HepG2 (cell line): ENCODE results near the gene MSI2. TPM values are rescaled to one million over a fixed set of nuclear protein-coding genes. Genes with fewer than 3 reads are reported as not detected.

ENCODE experiments used
- BCL6 ChIP-seq: IDR thresholded peaks from 2 replicates; pipeline ENCODE4 v1.6.1; 2016; ENCODE audit warnings: missing genetic modification reagents, missing compliant biosample characterization
- BORCS8-MEF2B ChIP-seq: sonication (generic); formaldehyde crosslinking; IDR thresholded peaks from 2 replicates; pipeline ENCODE4 v1.8.0; 2022; ENCODE audit warnings: mild to moderate bottlenecking, missing genetic modification reagents
- CEBPB ChIP-seq: IDR thresholded peaks from 2 replicates; pipeline ENCODE4 v1.6.1; 2011; ENCODE audit warnings: low read depth, low read length, improper control_type of control experiment, borderline replicate concordance
- KDM2A ChIP-seq: sonication (generic); formaldehyde crosslinking; IDR thresholded peaks from 2 replicates; pipeline ENCODE4 v1.4.0; 2020; ENCODE audit warnings: low read depth, missing genetic modification reagents, borderline replicate concordance
- KDM5B ChIP-seq: sonication (generic); formaldehyde crosslinking; IDR thresholded peaks from 2 replicates; pipeline ENCODE4 v1.4.0; 2020; ENCODE audit warnings: missing genetic modification reagents, mild to moderate bottlenecking, borderline replicate concordance
- NFE2L2 ChIP-seq: fragments of 150-350 bp; IDR thresholded peaks from 2 replicates; pipeline ENCODE4 v1.6.1; 2014; ENCODE audit warnings: low read length
- NFIC ChIP-seq: IDR thresholded peaks from 2 replicates; pipeline ENCODE4 v1.6.1; 2012; ENCODE audit warnings: mild to moderate bottlenecking, low read length, inconsistent platforms
- NR2F1 ChIP-seq, 2 experiments: fragments of 450-650 bp in 1 of 2; formaldehyde crosslinking in 1 of 2; IDR thresholded peaks; 2 replicates each; pipeline versions ENCODE4 v1.5.0 to v1.6.1; 2016 to 2020; ENCODE audit warnings: mild to moderate bottlenecking in 1 of 2, missing compliant biosample characterization in 1 of 2, missing genetic modification reagents in 1 of 2, moderate library complexity in 1 of 2
- PLRG1 ChIP-seq: fragments of 450-650 bp; conservative IDR thresholded peaks from 2 replicates; pipeline ENCODE4 v1.6.1; 2016
- POLR2G ChIP-seq: fragments of 200-400 bp; formaldehyde crosslinking; IDR thresholded peaks from 2 replicates; pipeline ENCODE4 v1.6.1; 2018; ENCODE audit warnings: mild to moderate bottlenecking, low read depth, low read length, moderate library complexity
- RNF2 ChIP-seq: fragments of 450-650 bp; conservative IDR thresholded peaks from 2 replicates; pipeline ENCODE4 v1.6.1; 2016; ENCODE audit warnings: low read depth
- SAFB2 ChIP-seq: sonication (generic); formaldehyde crosslinking; IDR thresholded peaks from 2 replicates; pipeline ENCODE4 v1.5.1; 2020; ENCODE audit warnings: missing genetic modification reagents, low read depth, mild to moderate bottlenecking, borderline replicate concordance
- SATB2 ChIP-seq: sonication (generic); formaldehyde crosslinking; IDR thresholded peaks from 2 replicates; pipeline ENCODE4 v1.5.0; 2020; ENCODE audit warnings: missing genetic modification reagents
- STAT5B ChIP-seq: sonication (generic); formaldehyde crosslinking; IDR thresholded peaks from 2 replicates; pipeline ENCODE4 v1.4.0; 2020; ENCODE audit warnings: missing genetic modification reagents
- ZBTB8A ChIP-seq: sonication (generic); formaldehyde crosslinking; IDR thresholded peaks from 2 replicates; pipeline ENCODE4 v1.4.0; 2020; ENCODE audit warnings: mild to moderate bottlenecking, low read depth, missing genetic modification reagents, borderline replicate concordance
- ZNF354B ChIP-seq: sonication (generic); formaldehyde crosslinking; IDR thresholded peaks from 2 replicates; pipeline ENCODE4 v1.8.0; 2022; ENCODE audit warnings: mild to moderate bottlenecking, missing genetic modification reagents
- ZNF598 ChIP-seq: sonication (generic); formaldehyde crosslinking; IDR thresholded peaks from 2 replicates; pipeline ENCODE4 v1.5.1; 2020; ENCODE audit warnings: mild to moderate bottlenecking, missing genetic modification reagents, borderline replicate concordance
- ZNF747 ChIP-seq: sonication (generic); formaldehyde crosslinking; IDR thresholded peaks from 2 replicates; pipeline ENCODE4 v1.8.1; 2023; ENCODE audit warnings: missing genetic modification reagents, mild to moderate bottlenecking, borderline replicate concordance
- ZNF816 ChIP-seq: sonication (generic); formaldehyde crosslinking; IDR thresholded peaks from 2 replicates; pipeline ENCODE4 v1.8.0; 2022; ENCODE audit warnings: missing genetic modification reagents, mild to moderate bottlenecking, borderline replicate concordance
- polyA plus RNA-seq, 8 experiments: library from polyadenylated mRNA; depleted of rRNA in 3 of 8; stranded (reverse) in 7 of 8; unstranded in 1 of 8; fragments of >200 nt; fragmentation: Illumina TruSeq in 4 of 8; extraction: Trizol in 4 of 8; gene quantifications; 2 replicates each; pipeline versions ENCODE4 v1.2.1 to v1.2.3, GENCODE V29; 2011 to 2016; ENCODE audit warnings: low read depth in 4 of 8, missing spikeins in 1 of 8, mixed read lengths in 1 of 8; ENCODE audit not compliant: insufficient read depth in 1 of 8
- total RNA-seq, 5 experiments: library from RNA; depleted of rRNA; stranded (reverse); fragments of >200 nt; fragmentation: Illumina TruSeq; extraction: Trizol; gene quantifications; 2 replicates each; pipeline ENCODE4 v1.2.3, GENCODE V29; 2016; ENCODE audit warnings: low read depth in 1 of 5
- TF ChIP-seq, protein P1 (sequence below): sonication (generic); formaldehyde crosslinking; IDR thresholded peaks from 2 replicates; pipeline ENCODE4 v1.4.0; 2020; ENCODE audit warnings: low read depth, mild to moderate bottlenecking, missing genetic modification reagents
- TF ChIP-seq, protein P2 (sequence below): sonication (generic); formaldehyde crosslinking; IDR thresholded peaks from 2 replicates; pipeline ENCODE4 v1.4.0; 2020; ENCODE audit warnings: missing genetic modification reagents
- TF ChIP-seq, protein P3 (sequence below), 2 experiments: IDR thresholded peaks; 2 replicates each; pipeline ENCODE4 v1.6.1; 2011 to 2012; ENCODE audit warnings: low read length in 2 of 2, borderline replicate concordance in 1 of 2, low read depth in 1 of 2, mild to moderate bottlenecking in 1 of 2, moderate library complexity in 1 of 2

Gene MSI2
- total and polyA plus RNA-seq, 2 of the 13 experiments (the other 11 are each of a cell fraction or from before 2014, with no cell fraction given), result 77.5 to 78.4 TPM

DNA sequence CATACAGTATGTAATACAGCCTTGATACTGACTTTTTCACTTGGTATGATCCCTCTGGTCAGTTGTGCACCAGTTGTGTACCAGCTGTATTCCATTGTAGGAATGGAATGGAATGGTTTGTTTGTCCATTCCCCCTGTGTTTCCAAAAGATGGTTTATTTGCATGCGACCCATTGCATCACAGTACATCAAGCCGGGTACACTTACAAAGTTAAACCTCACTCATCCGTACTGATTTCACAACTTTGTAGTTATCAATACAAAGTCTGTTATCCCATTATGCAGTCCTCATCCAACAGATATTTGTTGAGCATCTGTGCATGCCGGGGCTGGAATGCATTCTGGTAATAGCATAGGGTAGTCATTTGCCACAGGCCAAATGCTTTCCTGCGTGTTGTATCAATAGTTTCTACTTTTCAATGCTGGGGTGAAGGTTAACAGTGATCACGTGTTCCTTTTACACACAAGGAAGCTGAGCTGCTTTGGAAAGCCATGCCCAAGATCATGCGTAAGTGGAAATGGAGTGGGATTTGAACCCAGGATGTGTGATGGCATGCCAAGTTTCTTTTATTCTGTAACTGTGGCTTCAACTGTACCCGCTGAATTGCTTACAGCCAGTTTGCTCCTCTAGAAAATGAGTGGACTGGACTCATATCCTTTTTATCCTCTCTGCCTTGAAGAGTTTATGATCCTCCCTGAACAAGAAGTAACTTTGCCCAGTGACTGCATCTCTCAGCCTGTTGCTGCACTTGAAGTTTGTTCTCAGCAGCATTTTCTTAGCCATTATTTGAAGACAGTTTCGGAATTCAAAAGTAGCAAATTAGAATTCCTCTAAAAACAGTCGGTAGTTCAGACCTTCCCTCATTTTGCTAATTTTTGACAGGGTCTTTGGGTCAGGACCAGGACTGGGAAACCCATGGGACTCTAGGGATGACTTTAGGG, 260.2 kb downstream of the MSI2 start (continued):
- TF ChIP-seq NFE2L2 (no peak), NR2F1 (CRISPR knock-in tag; IDR thresholded peaks at IDR 0.05) (peak; percentile 55 to 80), CEBPB (peak; percentile 100), NFIC (peak; percentile 82), ZNF816 (CRISPR knock-in tag) (no peak; the same call in 1 of the 2 replicates), POLR2G (no peak), RNF2 (no peak), BCL6 (CRISPR knock-in tag) (peak; percentile 91), ZNF747 (CRISPR knock-in tag) (peak; percentile 58; the same call in 1 of the 2 replicates), ZNF354B (CRISPR knock-in tag) (no peak), KDM2A (CRISPR knock-in tag) (peak; percentile 26; the same call in 1 of the 2 replicates), SATB2 (CRISPR knock-in tag) (0 out of 2 replicates have a peak, but pooled peaks have one; percentile 35), KDM5B (no peak), SAFB2 (CRISPR knock-in tag) (peak; percentile 43; the same call in 1 of the 2 replicates), STAT5B (no peak), PLRG1 (no peak), ZNF598 (no peak), BORCS8-MEF2B (CRISPR knock-in tag) (no peak), ZBTB8A (CRISPR knock-in tag) (no peak)
- TF ChIP-seq, protein P1, sequence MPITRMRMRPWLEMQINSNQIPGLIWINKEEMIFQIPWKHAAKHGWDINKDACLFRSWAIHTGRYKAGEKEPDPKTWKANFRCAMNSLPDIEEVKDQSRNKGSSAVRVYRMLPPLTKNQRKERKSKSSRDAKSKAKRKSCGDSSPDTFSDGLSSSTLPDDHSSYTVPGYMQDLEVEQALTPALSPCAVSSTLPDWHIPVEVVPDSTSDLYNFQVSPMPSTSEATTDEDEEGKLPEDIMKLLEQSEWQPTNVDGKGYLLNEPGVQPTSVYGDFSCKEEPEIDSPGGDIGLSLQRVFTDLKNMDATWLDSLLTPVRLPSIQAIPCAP (CRISPR knock-in tag), result no peak
- TF ChIP-seq, protein P2, sequence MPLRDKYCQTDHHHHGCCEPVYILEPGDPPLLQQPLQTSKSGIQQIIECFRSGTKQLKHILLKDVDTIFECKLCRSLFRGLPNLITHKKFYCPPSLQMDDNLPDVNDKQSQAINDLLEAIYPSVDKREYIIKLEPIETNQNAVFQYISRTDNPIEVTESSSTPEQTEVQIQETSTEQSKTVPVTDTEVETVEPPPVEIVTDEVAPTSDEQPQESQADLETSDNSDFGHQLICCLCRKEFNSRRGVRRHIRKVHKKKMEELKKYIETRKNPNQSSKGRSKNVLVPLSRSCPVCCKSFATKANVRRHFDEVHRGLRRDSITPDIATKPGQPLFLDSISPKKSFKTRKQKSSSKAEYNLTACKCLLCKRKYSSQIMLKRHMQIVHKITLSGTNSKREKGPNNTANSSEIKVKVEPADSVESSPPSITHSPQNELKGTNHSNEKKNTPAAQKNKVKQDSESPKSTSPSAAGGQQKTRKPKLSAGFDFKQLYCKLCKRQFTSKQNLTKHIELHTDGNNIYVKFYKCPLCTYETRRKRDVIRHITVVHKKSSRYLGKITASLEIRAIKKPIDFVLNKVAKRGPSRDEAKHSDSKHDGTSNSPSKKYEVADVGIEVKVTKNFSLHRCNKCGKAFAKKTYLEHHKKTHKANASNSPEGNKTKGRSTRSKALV (CRISPR knock-in tag), result peak; percentile 67
- TF ChIP-seq, protein P3, sequence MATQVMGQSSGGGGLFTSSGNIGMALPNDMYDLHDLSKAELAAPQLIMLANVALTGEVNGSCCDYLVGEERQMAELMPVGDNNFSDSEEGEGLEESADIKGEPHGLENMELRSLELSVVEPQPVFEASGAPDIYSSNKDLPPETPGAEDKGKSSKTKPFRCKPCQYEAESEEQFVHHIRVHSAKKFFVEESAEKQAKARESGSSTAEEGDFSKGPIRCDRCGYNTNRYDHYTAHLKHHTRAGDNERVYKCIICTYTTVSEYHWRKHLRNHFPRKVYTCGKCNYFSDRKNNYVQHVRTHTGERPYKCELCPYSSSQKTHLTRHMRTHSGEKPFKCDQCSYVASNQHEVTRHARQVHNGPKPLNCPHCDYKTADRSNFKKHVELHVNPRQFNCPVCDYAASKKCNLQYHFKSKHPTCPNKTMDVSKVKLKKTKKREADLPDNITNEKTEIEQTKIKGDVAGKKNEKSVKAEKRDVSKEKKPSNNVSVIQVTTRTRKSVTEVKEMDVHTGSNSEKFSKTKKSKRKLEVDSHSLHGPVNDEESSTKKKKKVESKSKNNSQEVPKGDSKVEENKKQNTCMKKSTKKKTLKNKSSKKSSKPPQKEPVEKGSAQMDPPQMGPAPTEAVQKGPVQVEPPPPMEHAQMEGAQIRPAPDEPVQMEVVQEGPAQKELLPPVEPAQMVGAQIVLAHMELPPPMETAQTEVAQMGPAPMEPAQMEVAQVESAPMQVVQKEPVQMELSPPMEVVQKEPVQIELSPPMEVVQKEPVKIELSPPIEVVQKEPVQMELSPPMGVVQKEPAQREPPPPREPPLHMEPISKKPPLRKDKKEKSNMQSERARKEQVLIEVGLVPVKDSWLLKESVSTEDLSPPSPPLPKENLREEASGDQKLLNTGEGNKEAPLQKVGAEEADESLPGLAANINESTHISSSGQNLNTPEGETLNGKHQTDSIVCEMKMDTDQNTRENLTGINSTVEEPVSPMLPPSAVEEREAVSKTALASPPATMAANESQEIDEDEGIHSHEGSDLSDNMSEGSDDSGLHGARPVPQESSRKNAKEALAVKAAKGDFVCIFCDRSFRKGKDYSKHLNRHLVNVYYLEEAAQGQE (IDR thresholded peaks at IDR 0.05; ENCODE audit: borderline replicate concordance in 1 of 2, low read depth in 1 of 2, low read length in 2 of 2), result no peak; a peak in 1 of 4 replicates
